ENCODE data around the gene PYHIN1.

PYHIN1 gene

DNA sequence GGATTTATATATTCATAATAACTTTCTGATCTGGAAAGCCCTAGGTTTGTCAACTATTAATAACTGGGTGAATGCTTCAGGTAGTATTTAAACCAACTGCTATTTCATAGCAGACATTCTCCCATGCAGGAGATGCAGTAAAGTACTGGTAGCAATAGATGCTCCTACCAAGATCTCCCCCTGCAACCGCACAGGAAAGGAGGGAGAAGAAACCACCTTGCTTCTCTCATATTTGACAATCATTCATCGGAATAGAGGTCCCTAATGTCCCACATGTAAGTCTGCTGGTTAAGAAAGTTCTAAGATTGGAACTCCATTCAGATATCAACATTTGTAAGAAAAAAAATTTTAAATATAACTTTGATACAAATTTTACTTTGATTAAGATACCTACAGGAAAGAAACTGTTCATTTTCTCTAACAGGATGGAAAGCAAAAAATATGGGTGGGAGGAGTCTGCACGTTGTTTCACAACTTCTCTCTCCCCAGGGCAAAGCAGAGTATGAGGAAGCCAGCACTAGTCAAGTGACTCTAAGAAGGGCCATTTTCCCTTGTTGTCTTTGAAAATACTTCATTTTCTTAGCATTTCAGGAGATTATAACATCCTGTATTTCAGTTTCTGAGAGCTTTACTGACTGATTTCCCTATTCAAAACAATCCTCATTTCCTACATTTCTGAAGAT lies at the start of gene PYHIN1:
Gene PYHIN1 (plus strand): TSS at position 498 of the 683 bp plus-strand sequence. CDS start 5,359 bp downstream, outside the sequence.
- no peak for DNase-seq (ENCODE audit: low read depth)

DNA sequence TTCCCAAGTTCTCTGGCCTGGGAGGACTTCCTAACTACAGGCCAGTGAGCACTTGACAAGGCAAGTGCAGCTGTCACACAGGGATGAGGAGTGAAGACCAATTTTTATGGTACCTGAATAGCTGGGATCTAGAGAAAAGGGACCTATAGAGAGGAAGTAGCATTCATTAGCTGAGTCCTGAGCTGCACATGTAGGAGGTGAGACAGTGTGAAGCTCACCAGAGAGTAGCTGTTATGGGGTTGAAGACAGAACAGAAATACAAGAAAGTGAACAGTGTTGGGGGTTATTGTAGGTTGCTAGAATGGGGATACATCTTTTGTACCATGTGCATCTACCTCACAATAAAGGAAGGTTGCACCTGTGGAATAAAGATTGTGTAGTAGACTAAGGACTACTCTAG lies 37.7 kb upstream of the PYHIN1 start:
- no peak for DNase-seq (ENCODE audit: low read depth)

DNA sequence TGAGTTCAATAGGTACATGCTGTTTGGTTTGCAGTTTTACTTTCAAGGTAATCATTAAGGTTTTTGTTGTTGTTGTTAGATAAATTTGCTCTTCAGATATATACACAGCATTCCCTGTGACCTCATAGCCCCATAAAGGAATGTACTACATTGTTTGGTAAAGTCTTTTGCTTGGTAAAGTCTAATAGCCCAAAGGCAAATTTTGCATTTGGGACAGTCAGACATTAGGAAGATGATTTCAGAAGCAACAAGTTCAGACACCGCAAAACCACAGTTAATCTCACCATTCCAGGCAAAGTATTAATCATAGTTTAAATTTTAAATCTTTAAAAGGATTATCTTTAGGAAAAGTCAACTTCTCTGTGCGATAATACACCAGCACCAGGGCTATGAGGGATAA lies 32.6 kb upstream of the PYHIN1 start:
- DNase-seq (ENCODE audit: low read depth): no peak

DNA sequence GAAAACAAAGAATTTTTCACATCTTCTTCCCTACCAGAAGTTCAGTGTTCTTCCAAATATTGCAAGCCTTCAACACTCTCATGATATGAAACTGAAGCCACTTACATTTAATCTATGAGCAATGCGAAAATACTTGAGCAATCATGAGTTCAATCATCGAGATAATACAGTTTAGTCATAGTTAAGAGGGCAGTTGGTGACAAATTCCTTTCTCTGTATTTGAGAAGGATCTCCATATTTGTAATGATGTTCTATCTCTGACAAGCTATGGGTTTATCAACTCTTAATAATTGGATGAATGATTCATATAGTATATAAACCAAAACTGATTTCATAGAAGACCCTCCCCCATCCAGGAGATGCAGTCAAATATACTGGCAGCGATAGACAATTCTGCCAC lies 29.7 kb upstream of the PYHIN1 start:
- no peak for DNase-seq (ENCODE audit: low read depth)

DNA sequence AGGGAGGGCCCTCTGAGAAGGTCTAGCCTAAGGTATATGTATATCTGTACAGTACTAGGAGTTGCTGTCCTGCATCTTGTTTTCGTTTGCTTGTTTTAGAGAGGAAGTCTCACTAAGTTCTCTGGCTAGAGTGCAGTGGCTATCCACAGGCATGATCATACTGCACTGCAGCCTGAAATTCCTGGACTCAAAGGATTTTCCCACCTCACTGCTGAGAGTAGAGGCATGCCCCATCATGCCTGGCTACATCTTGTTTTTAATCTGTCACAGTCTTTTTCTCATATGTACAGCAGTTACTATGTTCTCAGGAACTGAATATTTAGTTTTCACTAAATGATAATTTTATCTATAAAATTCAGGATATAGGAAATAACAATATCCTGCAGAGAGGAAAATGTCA lies 15.3 kb upstream of the PYHIN1 start:
- DNase-seq (ENCODE audit: low read depth): no peak

DNA sequence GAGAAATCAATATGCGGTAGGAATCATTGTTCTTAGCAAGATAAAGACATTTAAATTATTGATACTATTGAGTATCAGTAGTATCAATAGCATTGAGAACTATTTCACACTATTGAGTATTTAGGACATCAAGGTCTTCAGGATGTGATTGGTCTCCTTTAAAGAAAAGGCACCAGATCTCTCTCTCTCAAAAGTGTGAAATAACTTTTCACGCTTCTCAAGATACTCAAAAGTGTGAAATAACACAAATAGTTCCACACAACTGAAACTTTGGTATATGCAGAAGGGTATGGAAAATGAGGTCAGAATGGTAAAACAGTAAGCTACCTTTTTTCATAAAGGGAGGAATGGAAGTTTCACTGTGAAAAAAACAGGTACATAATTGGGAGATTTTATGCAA lies 6.7 kb upstream of the PYHIN1 start:
- DNase-seq (ENCODE audit: low read depth): no peak

DNA sequence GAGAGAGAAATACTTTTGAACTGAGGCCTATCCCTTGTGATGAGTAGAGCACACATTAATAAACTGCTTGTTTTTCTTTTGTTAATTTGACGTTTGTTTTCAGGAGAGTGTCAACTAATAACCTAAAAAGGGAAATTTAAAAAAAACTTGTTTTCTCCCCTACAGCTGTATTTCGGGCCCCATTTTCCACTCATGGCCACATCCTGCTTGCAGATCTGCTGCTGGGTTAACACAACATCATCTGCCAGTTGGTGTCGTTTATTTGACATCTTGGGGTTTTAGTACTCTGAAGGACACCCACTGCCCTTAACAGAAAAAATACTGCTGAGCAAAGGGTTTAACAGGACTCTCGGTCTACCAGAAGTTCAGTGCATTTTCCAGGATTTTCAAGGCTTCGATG lies 848 bp upstream of the PYHIN1 start:
- DNase-seq (ENCODE audit: low read depth): peak; percentile 6

DNA sequence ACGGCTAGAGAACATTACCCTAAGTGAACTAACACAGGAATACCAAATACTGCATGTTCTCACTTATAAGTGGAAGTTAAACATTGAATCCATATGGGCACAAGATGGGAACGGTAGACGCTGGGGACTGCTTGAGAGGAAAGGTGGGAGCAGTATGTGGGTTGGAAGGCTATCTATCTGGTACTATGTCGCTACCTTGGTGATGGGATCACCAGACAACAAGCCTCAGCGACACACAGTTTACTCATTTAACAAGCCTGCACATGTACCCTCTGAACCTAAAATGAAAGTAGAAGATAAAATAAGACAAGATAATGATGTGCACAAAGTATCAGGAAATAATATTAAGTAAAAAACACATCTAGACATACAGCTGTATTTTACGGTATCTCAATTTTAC lies 819 bp downstream of the PYHIN1 start:
- no peak for DNase-seq (ENCODE audit: low read depth)

DNA sequence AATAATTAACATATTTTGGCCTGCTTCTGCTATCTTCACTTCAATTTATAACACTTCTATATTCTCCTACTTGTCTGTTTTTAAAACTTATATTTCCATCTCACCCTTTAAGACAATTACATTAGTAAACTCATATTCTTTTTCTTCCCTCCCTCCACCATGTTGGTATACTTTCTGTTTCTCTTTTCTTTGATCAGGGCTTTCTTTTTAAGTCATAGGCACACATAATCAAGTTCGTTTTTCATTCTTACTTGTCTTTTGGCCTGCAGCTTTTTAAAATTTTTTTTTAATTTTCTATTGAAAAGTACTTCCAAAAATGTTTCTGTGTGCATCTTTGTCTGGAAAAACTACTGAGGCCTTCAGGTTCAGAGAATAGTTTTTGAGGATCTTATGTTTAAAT lies 2.3 kb downstream of the PYHIN1 start:
- no peak for DNase-seq (ENCODE audit: low read depth)

DNA sequence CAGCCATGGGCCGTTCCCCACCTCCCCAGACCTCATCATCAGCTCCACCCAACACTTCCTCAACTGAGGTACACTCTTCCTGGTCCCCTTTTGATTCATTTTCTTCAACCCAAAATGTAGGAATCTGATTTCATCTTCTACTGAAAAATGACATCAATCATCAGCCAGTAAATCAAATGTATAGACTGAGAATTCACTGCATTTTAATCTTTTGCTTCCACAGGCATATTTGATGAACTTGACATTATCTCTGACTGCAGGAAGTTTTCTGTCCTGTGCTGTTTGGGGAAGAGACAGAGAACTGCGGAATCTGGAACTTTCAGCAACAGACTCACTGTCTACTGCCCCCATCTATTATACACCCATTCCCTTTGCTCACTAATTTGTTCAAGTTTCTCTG lies 7.8 kb downstream of the PYHIN1 start:
- no peak for DNase-seq (ENCODE audit: low read depth)

DNA sequence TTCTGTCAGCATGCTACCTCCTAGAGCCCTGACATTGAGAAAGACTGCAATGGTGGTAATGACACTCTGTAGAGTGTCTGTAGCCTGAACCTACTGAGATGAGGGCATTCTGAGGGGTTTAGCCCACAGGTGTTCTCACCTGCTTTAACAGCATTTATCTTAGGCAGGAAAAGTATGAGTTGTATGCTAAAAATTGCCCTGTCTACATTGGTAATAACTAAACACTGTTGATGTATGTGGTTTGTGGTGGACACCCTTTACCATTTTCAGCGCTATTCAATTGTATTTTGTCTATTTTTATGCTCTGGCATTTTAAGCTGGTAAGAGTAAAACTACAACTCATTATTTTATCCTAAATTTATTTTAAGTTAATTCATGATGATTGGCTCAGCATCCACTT lies 10.0 kb downstream of the PYHIN1 start:
- no peak for DNase-seq (ENCODE audit: low read depth)

DNA sequence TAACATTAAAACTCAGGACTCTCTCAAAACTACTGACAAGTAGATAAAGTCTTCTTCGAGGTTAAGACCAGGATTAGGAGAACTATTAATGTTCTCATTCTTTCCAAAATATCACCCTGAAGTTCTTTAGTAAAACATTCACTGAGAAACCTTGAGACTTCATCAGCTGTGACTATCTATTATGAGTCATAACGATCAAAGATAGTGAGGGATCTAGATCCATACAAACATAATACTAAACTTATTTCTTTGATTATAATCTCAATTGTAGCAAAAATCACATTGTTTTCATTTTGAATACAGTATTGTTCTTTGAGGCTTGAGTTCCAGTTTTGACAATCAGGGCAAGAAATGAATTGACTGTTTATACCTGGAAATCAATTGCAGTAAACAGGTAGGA lies 11.1 kb downstream of the PYHIN1 start:
- DNase-seq (ENCODE audit: low read depth): no peak

DNA sequence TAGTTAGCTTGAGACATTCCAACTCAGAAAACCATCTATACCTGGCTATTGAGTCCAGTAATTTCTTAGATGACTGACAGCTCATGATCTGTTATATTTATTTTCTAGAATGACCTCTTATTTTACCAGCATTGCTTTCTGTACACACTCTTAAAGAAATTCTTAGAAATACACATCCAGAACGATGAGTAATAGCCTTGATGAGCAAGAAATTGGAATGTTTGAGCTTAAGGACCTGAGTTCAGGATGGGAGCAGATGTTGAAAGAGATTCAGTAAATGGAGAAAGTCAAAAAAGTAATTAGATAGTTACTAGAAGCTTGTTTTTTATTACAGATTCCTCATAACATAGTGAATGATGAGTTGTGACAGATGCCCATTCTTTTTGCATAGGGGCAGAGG lies 11.7 kb downstream of the PYHIN1 start:
- no peak for DNase-seq (ENCODE audit: low read depth)

DNA sequence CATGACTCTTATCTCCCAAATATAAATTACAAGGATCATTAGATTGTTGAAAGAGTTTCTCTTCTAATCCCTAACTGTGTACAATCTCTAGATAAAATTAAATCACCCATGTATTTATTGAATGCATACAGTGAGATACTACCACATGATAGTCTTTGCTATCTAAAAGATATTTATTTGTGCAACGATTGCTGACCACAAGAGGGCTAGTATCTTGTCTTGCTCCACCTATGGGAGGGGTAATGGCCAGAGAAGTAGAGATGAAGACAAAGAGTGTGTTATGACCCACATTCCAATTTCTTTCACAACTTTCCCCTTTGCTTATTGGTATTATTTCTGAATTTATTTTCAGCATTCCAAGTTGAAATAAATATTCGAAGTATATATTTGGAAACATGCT lies 13.7 kb downstream of the PYHIN1 start:
- DNase-seq (ENCODE audit: low read depth): no peak

DNA sequence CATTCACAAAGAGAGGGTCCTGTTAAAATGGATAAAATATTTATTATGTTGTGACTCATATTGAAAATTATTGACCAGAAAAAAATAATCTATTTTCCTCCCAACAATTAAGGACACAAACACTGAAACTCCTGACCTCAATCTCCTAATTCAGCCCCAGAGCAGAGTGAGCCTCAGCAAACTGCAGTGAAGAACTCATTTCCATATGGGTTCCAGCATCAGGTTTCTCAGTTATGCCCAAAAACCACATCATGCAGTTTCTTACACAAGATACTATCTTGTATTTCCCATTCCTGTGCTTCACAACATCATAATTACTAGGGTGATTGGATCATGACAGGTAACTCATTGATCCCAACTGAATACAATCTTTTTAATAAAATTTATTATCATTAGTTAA lies 15.4 kb downstream of the PYHIN1 start:
- no peak for DNase-seq (ENCODE audit: low read depth)

DNA sequence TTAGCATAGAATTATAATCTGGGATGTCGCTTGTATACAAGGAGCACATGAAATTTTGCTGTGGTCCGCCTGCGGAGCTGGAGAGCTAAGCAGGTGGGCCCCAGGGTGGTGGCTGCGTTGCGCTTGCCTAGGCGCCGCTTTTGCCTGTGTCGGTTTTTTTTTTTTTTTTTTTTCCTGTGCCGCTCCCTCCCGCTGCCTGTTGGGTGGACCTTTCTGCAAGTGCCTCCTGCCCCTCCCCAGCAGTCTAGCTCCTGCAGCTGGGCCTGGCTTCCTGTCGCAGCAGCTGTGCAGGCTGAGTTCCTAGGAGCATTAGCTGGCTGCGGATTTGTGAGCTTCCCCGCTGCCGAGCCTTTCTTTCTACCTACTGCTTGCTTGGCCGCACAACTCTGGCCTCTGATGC lies 20.6 kb downstream of the PYHIN1 start:
- no peak for DNase-seq (ENCODE audit: low read depth)

DNA sequence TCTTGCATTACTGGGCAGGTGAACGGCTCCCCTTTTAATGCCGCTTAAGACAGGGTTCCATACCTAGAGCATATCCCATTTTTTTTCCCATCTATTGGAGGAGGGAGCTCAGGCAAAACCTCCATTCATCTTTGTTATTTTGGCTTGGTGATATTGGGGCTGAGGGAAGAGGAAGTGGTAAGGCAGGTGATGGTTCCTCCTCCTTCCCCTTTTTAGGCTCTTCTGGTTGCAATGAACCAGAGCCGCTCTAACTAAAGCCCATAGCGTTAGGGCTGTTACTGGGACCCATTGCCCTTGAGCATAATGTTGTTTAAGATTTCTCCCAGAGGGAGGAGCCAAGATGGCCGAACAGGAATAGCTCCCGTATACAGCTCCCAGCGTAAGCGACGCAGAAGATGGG lies 21.1 kb downstream of the PYHIN1 start:
- DNase-seq (ENCODE audit: low read depth): no peak

DNA sequence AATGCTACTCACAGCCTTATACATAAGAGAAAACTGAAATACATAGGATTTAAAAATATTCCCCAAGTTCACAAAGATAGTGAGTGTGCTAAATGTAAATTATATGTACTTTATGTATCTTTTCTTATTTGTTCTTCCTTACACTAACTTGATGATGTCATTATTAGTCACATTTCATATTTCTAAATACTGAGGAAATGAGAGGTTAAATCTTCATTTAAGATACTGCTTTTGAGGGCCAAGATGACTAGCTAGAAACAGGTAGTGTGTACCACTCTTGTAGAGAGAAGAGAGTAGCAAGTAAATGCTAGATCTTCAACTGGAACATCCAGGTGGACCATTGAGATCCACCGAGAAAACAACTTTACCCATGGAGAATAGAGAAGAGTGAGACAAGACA lies 29.8 kb downstream of the PYHIN1 start:
- no peak for DNase-seq (ENCODE audit: low read depth)

DNA sequence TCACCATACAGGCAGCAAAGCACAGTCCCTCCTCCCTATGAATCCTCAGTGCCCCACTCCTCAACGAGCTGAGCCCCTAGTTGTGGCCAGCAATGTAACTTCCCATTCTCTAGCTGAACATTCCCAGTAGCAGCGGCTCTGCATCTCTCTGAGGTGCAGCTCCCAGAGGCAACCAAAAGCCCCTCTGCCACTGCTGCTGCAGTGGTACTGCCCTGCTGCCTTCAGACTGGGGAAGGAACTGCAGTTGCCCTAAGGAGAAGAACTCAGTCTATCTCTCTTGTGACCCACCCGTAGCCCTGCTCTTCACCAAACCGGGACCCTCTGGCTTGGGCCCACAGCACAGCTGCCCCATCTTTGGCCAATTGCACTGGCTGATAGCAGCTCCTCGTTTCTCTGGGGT lies 31.6 kb downstream of the PYHIN1 start:
- no peak for DNase-seq (ENCODE audit: low read depth)

DNA sequence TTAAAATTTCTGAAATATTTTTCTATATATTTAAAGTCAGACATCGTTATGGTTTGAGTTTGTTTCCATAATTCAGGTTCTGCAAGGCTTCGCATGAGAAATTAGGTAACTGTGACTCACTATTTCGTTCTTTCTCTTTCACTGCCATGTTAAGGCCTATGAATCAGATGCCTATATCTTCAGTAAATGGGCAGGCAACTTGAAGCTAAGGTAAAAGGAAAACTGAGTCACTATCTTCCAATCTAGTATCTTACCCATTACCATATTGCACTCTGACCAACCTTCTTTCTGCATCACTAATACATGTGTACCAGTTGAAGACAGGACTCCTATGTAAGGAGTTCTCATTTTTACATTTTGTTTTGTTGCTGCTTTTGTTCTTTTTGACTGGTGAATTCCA lies 37.8 kb downstream of the PYHIN1 start:
- DNase-seq (ENCODE audit: low read depth): no peak

DNA sequence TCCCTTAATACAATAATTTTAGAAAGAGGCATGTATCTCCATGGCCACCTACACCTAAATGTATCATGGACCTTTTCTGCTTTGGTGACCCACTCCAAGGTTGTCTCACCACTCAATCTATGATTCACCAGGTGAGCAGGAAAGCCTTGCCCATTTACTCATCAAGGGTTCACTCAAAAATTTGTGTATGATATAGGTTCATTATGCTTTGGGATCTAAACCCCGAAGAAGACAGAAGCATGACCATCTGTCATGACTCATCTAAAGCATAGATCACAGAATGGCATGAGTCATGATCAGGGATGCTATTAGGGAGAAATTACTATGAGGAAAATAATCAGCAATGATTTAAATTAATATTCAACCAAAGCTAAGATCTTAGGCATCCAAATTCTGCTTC lies 38.5 kb downstream of the PYHIN1 start:
- DNase-seq (ENCODE audit: low read depth): no peak

DNA sequence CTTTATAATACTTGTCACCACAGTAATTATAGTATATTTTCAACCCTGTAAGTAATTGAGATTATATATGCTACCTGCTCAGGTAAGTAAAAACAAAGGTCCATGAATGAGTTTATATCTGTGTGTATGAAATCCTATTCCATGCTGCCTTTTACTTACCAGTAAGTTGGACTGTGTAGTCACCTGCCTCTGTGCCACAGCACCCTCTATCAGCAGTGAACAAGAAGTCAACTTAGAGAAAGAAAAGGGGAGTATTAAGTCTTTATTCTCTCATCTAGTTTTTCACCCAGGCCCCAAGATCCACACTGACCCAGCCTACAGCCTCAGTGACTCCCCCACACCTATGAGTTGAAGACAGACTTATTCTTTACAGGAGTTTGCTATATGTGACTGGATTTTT lies 41.5 kb downstream of the PYHIN1 start:
- DNase-seq (ENCODE audit: low read depth): no peak

DNA sequence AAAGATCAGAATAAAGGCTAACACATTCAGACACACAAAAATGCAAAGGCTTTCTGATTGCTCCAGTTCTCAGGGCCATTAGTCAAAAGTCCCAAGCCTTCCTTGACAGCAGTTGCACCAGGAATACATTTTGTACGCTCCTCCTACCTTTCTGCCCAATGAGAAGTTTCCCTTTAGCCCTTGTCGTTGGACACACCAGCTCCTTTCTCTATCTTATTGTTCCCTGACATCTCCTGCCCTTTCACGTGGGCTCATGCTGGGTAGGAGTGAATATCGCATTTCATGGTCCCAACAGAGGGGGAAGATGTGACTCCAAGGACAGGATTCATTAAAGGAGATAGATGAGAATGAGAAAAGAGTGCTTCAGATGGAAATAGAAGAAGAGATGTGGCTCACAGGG lies 44.9 kb downstream of the PYHIN1 start:
- no peak for DNase-seq (ENCODE audit: low read depth)

DNA sequence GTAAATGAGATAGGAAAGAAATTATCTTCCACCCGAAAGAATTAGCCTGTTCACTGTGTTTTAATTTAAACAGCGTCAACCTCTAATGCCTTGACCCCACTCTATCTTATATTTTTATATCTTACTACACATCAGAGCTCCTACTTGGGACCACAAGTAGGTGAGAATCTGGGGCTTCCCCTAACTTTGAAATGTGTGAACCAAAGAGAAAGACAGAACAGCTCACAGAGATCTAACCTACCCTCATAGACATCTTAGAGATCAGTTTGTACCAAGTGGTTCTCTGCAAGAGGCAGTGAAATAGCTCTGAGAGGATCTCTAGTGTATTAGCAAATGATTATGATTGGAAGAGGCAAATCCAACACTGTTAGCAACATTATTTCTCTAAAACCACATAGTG lies 47.4 kb downstream of the PYHIN1 start:
- no peak for DNase-seq (ENCODE audit: low read depth)

DNA sequence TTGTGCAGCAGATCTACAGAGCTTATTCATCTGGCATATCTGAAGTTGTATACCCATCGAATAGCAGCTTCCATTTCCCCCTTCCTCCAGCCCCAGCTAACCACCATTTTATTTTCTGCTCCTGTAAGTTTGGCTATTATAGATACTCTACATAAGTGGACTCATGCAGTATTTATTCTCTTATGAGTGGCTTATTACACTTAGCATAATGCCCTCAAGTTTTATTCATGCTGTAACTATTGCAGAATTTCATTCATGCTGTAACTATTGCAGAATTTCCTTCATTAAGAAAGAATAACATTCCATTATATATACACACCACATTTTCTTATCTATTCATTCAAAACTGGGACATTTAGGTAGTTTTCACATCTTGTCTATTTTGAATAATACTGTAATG lies 47.9 kb downstream of the PYHIN1 start:
- no peak for DNase-seq (ENCODE audit: low read depth)
